ENCODE results near the gene CNTN2. TPM values are rescaled to one million over a fixed set of nuclear protein-coding genes. Genes with fewer than 3 reads are reported as not detected.

The CNTN2 gene
- total and polyA plus RNA-seq, 9 donors = 0.02 to 0.37 (median 0.19) TPM; not detected in 3

DNA sequence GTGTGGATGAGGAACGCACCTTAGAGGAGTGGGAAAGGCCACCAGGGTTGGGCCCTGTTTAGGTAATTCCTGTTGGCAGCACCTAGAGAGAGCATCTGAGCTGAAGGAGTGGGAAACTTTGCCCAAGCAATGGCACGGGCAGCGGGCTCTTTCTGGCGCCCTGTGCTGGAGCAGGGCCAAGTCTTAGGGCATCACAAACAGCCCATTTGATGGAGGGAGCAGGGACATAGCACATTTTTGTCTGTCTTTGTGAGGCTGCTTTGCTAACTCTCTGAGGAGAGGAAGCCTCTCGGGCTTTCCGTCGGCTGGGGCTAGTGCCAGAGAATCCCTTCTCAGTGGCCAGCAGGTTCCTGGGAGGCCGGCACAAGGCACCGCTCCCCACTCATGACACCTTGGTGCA lies 22.5 kb upstream of the CNTN2 start:
- no peak overlapping the region for H3K4me3 ChIP-seq
- no peaks in the 10 kb centered on the region for H3K27me3 ChIP-seq
- no peaks in the 10 kb centered on the region for H3K4me1 ChIP-seq (ENCODE audit: insufficient read depth)
- WGBS, 3 donors = 87 to 90% (median 89%) methylated on average over 9 of the region's 9 CpGs
- DNase-seq = no peak
- no peaks in the 10 kb centered on the region for H3K36me3 ChIP-seq
- intact Hi-C loops (cut with DNase I) = no loop called here
- no peak overlapping the region for H3K27ac ChIP-seq
- no peak for TF ChIP-seq CTCF (IDR thresholded peaks at IDR 0.05)
- TF ChIP-seq POLR2A (IDR thresholded peaks at IDR 0.05) = no peak
- no peak for TF ChIP-seq EP300 (IDR thresholded peaks at IDR 0.05)
- no peaks in the 10 kb centered on the region for H3K9me3 ChIP-seq

- no peak for TF ChIP-seq EP300 (IDR thresholded peaks at IDR 0.05)
- TF ChIP-seq CTCF (IDR thresholded peaks at IDR 0.05) = no peak
- TF ChIP-seq POLR2A (IDR thresholded peaks at IDR 0.05) = no peak
- Histone ChIP-seq H3K36me3 (no peaks in the 10 kb centered on the region), H3K4me3 (no peak overlapping the region), H3K4me1 (ENCODE audit: insufficient read depth) (no peaks in the 10 kb centered on the region), H3K27ac (no peak overlapping the region), H3K27me3 (no peaks in the 10 kb centered on the region), H3K9me3 (no peaks in the 10 kb centered on the region)
- DNase-seq = no peak
- intact Hi-C loops (cut with DNase I) = no loop called here
- 81 to 90% (median 84%) methylated on average over 2 of the region's 2 CpGs for WGBS, 3 donors
Measured at GRCh38 chr1:205024679-205025078, 18.3 kb upstream of the CNTN2 start.

DNA sequence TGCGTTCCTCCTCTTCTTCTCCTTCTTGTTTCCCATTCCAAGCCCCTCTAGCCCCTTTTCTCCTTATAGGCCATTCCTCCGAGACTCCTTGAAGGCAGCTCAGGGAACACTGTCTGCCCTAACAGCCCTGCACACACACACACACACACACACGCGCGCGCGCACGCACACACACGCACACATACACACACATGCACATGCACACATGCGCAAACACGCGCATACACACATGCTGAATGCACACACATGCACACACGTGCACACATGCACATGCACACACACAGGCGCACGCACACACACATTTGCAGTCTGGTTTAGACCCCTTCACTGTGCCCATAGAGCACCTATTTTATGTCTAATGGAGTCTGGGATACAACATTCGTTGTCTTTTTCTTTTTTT lies 17.8 kb upstream of the CNTN2 start:
- Histone ChIP-seq H3K9me3 (no peaks in the 10 kb centered on the region), H3K27me3 (no peaks in the 10 kb centered on the region), H3K27ac (no peak overlapping the region), H3K4me1 (ENCODE audit: insufficient read depth) (no peaks in the 10 kb centered on the region), H3K4me3 (no peak overlapping the region), H3K36me3 (no peaks in the 10 kb centered on the region)
- TF ChIP-seq CTCF (IDR thresholded peaks at IDR 0.05) (no peak), POLR2A (IDR thresholded peaks at IDR 0.05) (no peak), EP300 (IDR thresholded peaks at IDR 0.05) (no peak)
- 78 to 85% (median 83%) methylated on average over 16 of the region's 16 CpGs for WGBS, 3 donors
- intact Hi-C loops (cut with DNase I) = no loop called here
- no peak for DNase-seq

DNA sequence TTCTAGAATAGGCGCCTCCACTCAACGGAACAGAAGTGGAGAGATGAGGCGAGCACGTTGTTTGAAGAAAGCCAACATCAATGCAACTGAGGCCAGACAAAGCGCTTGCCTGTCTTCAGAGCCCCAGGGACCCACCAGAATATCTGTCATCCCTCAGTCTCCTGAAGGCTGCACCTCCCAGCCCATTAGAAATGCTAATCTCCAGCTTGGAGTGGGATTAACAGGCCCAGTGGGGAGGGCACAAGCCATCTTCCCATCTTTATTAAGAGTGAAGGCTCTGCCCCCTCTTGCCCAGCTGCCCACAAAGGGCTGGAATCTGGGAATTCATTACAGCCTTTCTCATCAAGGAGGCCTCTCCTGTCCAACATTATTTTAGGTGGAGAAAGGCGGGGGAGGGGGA lies 16.8 kb upstream of the CNTN2 start:
- intact Hi-C loops (cut with DNase I) = no loop called here
- H3K4me3 ChIP-seq = no peak overlapping the region
- no peaks in the 10 kb centered on the region for H3K36me3 ChIP-seq
- H3K27ac ChIP-seq = no peak overlapping the region
- H3K9me3 ChIP-seq = no peaks in the 10 kb centered on the region
- TF ChIP-seq POLR2A (IDR thresholded peaks at IDR 0.05) (no peak), CTCF (IDR thresholded peaks at IDR 0.05) (no peak), EP300 (IDR thresholded peaks at IDR 0.05) (no peak)
- no peaks in the 10 kb centered on the region for H3K4me1 ChIP-seq (ENCODE audit: insufficient read depth)
- DNase-seq = no peak
- 78 to 81% (median 79%) methylated on average over 6 of the region's 6 CpGs for WGBS, 3 donors
- no peaks in the 10 kb centered on the region for H3K27me3 ChIP-seq

- intact Hi-C loops (cut with DNase I) = no loop called here
- Histone ChIP-seq H3K9me3 (no peaks in the 10 kb centered on the region), H3K4me3 (no peak overlapping the region), H3K36me3 (no peaks in the 10 kb centered on the region), H3K4me1 (ENCODE audit: insufficient read depth) (no peaks in the 10 kb centered on the region), H3K27me3 (no peaks in the 10 kb centered on the region), H3K27ac (no peak overlapping the region)
- TF ChIP-seq EP300 (IDR thresholded peaks at IDR 0.05) (no peak), POLR2A (IDR thresholded peaks at IDR 0.05) (no peak), CTCF (IDR thresholded peaks at IDR 0.05) (no peak)
- 78 to 79% (median 78%) methylated on average over 7 of the region's 7 CpGs for WGBS, 3 donors
- no peak for DNase-seq
Measured at GRCh38 chr1:205028390-205028789, 14.6 kb upstream of the CNTN2 start.

Measured in ovary (tissue), 9 donors.